GM19438 (cell line): ENCODE measurements around the gene MGAM2.

ENCODE experiments used
- ATAC-seq: cut with Tn5 transposase; IDR thresholded peaks from one replicate; pipeline ENCODE4 v1.9.1; 2021; ENCODE audit warnings: low read depth; ENCODE audit not compliant: unreplicated experiment

Gene MGAM2

GRCh38 chr7:142114207-142114606, 2.7 kb downstream of the MGAM2 start:
- no peak for ATAC-seq

DNA sequence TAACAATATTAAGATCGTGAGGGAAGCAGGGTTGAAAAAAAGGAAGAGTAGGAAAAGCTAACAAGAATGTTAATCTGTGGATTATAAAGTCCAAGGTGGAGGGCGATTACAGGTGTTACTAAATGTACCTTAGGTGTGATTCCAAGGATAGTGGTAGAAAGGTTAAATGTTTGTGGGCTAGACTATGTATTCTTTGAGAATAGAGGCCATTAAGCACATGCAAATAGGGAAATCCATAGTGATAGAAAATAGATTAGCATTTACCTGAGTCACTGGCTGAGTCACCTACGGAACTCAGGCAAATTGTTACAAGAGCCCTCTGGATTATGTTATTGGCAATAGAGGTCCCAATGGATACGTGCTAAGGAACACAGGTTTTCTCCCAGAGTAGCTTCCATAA, 9.0 kb downstream of the MGAM2 start:
- no peak for ATAC-seq

DNA sequence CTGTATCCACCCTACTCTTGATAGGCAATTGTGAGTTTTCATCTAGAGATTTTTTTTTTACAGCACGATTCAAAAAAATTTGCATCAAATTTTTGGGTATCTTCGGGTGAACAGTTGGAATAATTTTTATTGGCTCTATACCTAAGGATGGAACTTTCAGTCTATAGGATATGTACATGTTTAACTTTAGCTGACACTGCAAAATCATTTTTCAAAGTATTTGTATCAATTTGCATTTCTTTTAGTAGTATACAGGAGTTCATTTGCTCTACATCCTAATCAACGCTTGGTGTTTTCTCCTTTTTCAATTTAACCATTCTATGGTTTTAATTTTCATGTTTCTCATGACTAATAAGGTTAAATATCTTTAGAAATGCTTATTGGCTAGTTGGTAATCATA, 11.7 kb downstream of the MGAM2 start:
- ATAC-seq = no peak

DNA sequence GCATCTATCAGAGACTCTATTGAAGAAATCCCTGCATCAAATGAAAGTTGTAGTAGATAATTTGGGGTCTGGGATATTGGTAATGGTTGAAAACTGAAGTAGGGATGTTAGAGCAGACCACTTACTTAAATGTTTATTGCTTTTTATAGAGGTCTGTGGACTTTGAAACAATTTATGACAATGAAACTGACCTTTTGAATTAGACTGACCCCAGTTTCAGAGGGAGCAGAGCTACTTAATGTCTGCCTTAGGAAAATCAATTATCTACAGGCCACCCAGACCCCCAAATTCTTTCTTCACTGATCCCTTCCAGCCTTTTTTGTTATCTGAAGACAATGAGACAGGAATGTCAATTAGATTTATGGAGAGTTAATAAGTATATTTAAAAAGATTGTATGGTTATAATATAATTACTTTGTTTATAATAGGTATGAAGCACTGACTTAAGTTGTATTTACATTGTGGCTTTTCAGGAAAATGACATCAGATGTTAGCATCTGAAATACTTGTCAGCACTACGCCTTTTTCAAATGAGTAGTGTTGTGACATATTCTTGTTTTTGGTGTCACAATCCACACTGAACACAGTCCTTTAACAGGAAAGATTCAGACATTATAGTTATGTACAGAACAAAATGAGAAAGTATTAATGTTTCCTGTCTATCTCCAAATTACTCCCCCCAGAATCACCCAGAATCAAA, 13.9 kb downstream of the MGAM2 start:
- no peak for ATAC-seq

GRCh38 chr7:142130267-142130666, 18.7 kb downstream of the MGAM2 start:
- ATAC-seq = no peak

DNA sequence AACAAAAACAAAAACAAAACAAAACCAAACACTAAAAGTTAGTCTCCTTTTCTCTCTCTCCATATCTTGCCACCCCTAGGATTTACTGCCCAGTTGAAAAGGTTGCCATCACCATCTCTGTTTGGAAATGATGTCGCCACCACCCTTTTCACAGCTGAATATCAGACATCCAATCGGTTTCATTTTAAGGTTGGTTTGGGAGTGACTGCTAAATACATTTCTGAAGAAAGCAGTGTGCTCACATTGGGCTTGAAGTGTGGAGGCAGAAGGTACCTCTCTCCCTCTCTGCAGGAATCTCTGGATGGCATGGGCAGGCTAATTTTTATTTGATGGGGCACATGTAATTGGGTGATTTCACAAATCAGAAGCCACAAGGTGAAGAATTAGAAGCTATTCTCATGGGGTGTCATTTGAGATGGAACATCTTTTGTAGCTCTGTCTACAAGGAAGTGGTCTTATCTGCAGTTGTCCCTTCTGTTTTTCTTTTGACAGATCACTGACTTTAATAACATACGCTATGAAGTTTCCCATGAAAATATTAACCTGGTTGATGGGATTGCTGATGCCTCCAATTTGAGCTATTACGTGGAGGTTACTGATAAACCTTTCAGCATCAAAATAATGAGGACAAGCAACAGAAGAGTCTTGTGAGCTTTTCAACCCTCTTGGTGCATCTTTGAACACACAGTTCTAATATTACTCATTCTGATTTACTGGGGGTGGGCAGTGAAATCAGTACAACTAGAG, 20.1 kb downstream of the MGAM2 start:
- ATAC-seq = no peak

- no peak for ATAC-seq
These were observed 22.2 kb downstream of the MGAM2 start for GRCh38 chr7:142133731-142134148.

- no peak for ATAC-seq
These were observed 23.4 kb downstream of the MGAM2 start for GRCh38 chr7:142134909-142135308.

- no peak for ATAC-seq
These were observed 27.5 kb downstream of the MGAM2 start for GRCh38 chr7:142138996-142139395.

GRCh38 chr7:142139597-142140400, 28.3 kb downstream of the MGAM2 start:
- ATAC-seq = no peak

DNA sequence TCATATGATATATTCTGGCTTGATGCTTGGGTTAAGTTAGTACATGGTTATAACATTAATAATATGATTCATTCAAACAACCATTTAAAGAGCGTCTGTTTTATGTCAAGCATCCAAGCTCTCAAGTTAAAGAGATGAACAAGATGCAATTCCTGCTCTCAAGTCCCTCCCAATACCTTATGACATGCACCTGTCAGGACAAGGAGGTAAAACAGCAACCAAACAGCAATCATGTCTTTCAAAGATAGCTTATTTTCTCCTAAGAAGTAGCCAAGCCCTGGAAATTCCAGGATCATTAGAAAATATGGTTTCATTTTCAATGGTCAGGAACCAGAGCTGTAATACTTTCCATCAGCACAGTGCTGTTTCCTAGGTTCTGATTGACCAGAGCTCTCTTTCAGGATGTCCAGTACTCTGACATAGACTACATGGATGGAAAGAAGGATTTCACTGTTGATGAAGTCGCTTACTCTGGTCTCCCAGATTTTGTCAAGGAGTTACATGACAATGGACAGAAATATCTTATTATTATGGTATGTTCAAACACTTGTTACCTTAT, 29.0 kb downstream of the MGAM2 start:
- ATAC-seq = no peak

GRCh38 chr7:142142702-142143101, 31.2 kb downstream of the MGAM2 start:
- ATAC-seq = no peak

DNA sequence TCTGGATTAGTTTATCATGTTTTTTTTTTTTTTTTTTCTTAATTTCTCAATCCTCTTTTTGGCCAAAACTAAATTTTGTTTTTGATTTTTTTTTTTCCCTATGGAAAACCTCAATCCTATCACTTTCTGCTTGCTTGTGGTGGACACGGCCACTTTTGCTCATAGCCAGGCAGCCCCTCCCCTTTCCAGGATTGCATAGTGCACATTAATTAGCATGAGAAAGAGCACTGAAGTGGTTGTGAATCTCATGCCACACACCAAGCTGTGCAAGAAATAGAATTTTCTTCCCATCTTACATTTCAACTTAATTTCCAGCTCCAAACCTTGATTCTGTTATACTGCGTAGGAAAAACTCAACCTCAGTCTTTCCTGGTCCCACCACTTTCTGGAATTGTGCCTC, 34.6 kb downstream of the MGAM2 start:
- no peak for ATAC-seq

GRCh38 chr7:142150356-142150755, 38.8 kb downstream of the MGAM2 start:
- no peak for ATAC-seq

DNA sequence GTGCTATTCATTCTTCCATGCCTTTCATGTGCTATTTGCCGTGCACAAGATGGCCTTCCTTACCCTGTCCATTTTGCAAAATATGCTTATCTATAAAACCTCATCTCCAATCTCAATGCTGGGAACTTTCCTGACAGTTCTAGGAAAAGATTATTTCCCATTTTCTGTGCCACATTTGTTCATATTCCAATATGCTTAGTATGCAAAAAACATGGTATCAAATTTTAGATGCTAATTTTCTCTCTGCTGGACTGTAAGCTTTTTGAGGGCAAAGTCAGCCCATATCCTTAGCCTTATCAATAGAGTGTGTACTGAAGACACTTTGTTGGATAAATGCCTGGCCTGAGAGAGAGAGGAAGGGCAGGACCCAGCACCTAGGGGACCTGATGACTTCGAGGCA, 39.4 kb downstream of the MGAM2 start:
- no peak for ATAC-seq

DNA sequence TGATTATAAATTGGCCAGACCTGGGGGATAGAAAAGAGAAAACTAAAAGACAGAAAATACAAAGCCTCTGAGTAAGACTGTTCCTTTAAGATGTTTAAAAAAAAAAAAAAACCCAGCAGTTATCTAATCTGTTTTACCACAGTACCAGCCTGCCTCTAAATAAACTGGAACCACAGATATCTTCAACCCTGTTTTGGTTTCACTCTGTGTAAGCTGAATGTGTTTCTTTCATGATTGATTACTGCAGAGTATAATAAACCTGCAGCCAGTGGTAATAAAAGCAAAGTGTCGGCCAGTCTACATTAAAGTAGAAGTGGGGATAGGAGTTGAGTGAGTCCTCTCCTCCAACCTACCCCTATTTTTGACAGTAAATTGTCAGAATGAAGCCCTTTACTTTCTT, 40.6 kb downstream of the MGAM2 start:
- no peak for ATAC-seq

GRCh38 chr7:142153400-142153799, 41.9 kb downstream of the MGAM2 start:
- no peak for ATAC-seq

- ATAC-seq = no peak
These were observed 47.4 kb downstream of the MGAM2 start for GRCh38 chr7:142158736-142159496.

- ATAC-seq = no peak
These were observed 50.4 kb downstream of the MGAM2 start for GRCh38 chr7:142161921-142162320.

DNA sequence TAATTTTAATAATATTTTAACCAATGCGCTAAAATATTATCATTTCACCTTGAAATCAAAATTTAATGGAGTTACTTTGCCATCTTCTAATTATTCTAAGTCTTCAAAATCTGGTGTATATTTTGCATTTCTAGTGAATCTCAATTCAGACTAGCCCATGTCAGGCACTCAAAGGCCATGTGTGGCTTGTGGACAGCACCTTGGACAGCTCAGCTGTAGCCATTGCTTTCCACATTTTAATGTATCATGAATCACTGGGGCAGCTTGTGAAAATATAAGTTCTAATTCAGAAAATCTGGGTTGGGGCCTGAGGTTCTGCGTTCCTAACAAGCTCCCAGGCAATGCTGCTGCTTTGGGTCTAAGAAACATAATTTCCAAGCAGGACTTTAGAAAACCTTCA, 57.2 kb downstream of the MGAM2 start:
- ATAC-seq = no peak
